Fibroblast of skin of left biceps (primary cell): ENCODE data around the gene SCD5.

ENCODE experiments used
- DNase-seq, 2 experiments: peaks; one replicate each; pipeline ENCODE4 v3.0.0-alpha.2; 2013; ENCODE audit warnings: low read depth in 2 of 2

The SCD5 gene

DNA sequence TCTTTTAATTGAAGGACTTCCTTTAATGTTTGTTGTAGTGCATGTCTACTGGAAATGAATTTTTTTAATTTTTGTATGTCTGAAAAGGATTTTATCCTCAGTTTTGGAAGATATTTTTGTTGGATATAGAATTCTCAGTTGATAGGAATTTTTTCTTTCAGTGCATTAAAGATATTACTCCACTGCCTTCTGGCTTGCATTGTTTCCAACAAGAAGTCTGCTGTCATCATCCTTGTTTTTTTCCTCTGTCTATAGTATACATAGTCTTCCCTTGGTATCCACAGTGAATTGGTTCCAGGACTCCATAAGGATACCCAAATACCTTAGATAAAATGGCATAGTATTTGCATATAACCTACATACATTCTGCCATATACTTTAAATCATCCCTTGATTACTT lies 33.5 kb downstream of the SCD5 start:
- no peak for DNase-seq

DNA sequence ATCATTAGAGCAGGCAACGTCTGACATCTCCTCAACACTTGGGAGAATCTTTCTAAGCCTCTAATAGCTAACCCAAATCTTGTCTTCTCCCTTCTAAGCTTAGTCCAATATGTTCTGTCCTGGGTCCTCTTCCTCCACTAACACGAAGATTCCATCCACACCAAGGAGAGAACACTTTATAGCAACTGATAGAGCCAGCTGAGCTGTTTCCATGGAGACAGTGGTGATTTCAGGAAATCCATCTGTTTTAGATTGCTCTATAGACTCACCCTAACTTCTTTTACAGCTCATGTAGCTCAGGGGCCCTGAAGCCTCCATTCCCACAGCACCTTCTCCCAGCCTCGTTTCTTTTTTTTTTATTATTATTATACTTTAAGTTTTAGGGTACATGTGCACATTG lies 37.4 kb downstream of the SCD5 start:
- peak in 1 of 2 experiments; percentile 35 for DNase-seq

DNA sequence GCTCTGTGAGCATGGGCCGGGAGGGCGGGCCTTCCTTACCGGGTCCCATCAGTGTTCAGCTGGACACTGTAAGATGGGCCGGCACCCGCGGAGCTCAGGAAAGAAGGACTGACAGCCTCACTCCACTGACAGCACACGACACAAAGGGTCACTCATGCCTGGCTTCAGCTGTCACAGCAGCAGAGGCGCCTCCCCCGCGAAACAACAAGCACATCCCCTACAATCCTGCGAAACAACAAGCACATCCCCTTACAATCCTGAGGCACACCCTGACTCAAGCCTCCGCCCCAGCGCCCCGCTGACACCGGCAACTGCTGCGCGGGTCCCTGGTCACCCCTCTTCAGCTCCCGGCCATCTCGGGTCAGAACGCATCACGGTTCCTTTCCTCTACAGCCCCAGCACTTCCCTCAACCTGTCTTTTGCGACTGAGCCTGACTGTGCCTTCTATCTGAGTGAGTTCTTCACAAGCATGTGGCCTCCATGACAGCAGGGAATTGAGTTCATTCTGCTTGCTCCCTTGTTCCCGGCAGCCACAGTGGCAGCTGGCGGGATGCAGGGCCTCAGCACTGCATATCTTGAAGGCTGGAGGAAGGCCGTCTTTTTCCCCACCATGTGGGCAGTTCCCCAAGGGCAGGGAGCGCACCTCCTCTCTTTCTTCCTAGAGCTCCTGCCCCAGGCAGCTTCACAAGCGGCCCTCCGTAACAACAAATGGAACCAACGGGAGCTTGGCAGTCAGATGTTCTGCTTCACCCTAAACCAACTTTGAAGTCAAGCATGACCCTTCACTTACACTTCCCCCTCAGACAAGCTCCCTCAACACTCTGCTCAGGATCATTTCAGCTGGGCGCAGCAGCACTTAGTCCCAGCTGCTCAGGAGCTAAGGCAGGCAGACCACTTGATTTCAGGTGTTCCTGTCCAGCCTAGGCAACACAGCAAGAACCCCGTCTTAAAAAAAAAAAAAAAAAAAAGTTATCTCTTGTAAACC lies 39.6 kb downstream of the SCD5 start:
- DNase-seq: no peak

DNA sequence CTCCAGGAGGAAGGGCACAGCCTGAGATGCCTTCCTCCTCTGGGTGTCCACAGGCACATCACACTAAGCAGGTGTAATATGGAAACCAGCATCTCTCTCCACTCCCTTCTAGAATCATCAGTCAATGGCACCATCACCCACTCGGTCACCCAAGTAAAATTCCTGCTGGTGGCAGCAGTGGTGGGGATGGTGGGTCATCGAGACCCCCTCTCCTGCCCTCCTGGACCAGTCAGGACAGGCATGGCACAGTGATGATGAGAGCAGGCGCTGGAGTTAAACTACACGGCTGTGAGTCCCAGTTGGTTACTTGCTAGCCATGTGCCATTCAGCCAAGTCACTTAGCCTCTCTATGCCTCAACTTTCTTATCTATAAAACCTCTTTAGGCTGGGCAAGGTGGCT lies 42.5 kb downstream of the SCD5 start:
- no peak for DNase-seq

DNA sequence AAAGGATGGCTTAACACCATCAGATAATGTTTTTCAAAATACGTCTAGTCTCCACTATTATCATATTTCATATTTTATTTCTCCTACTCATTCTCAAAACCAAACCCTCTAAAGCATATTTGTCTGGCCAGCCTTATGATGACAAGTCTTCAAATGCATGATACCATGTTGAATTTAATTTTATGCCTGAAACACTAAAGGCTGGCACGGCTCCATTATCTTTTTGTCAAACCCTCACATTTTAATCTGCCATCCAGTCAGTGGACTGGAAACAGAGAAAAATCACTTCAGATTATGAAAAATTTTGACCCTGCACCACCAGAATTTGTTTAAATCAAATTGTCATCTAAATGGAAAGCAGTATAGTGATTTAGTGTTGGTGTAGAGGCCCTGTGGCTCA lies 42.9 kb downstream of the SCD5 start:
- no peak for DNase-seq

DNA sequence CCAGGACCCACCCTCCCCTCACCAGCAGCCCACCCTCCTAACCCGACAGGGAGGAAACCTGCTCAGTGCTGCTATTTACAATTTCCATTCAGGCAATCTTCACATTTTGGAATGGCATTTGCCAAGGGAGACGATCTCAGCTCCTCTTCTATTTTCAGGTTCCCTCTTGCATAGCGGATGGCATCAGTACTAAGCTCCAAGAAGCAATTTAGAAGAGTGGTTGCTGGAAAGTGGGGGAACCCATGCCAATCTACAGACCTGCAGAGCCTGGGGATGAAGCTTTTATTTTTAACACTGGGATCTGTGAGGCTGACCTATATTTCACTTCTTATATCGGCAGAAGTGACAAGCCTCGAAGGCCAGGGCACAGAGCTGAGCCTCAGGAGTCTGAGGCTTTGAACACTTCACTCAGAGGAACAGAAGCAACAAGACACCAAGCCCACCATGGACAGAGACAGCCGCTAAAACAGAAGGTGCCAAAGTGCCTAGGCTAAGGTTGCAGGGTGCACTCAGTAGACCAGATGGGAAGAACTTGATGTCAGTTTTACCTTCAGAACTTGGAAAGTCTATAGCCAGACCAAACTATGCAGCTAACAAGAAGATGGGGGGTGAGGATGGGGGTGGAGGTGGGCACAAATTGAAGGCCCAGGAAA lies 44.0 kb downstream of the SCD5 start:
- no peak for DNase-seq

DNA sequence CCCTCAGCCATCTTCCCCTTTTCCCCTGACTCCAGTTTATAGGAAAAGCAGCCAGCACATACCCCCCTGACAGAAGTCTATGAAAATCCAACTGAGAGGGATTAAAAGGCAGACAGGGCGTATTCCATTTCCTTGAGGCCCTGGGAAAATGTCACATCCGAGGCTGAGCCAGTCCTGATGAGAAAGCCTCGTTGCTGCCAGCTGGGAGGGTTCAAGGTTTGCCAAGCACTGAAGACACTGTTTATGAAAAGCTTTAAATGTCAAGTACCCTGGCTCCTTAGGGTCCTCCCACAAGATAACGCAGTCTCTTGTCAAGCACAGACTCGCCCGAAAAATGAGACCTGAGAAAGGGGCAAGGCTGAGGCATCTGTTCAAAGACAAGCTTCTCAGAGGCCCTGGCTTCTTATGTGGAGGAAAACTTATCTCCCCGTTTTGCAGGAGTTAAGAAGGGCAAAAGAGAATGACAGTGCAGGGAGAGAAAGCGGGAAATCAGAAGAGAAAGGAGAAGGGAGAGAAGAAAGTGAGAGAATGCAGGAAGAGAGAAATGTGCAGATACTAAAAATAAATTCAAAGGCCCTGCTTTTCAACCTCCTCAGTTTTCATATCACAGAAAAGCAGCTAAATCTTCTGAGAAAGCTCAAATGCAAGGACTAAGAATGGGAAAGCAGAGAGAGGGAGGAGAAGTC lies 44.7 kb downstream of the SCD5 start:
- DNase-seq: no peak

DNA sequence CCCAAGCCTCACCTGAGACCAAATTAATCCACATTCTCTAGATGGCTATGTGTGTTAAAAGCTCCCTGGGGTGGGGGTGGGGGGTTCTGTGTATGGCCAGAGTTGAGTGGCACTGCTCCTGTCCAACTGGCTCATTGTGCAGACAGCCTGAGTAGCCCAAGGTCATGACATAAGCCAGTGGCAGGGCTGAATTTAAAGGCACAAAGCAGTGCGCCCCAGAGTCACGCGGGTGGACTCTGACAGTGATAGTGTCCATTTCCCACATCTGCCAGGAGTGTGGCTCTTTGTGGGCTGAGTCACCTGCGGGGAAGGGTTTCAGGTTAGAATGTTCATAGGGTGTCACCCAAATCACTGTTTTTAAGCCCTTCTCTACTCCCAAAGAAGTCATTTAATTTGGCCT lies 45.4 kb downstream of the SCD5 start:
- DNase-seq: no peak

DNA sequence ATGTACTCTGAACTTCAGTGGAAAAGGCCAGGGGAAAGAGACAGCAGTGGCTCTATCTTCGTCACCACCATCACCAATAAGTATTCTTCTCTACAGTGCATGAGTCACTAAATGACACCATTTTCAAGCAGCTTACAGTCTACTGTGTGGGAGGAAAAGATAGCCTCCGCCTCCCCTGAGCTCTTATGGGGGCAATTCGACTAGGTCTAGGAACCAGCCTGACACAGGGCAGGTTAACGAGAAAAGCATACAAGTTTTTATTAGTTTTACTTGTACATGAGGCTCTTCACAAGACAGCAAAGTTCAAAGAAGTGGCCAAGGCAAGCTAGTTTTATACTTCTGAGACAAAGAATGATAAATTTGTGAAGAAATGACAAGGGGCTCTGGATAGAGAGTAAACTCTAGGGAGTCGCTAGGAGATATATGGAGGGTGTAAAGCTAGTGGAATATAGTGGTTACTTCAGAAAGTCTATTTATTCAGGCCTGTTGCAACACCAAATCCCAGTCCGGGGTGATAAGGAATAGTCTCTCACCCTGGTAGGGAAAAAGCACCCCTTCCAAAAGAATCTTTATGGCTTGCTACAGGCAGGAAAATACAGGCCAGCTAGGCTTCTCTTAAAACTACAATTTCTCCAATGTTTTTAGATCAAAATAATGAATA lies 49.7 kb downstream of the SCD5 start:
- DNase-seq: no peak

DNA sequence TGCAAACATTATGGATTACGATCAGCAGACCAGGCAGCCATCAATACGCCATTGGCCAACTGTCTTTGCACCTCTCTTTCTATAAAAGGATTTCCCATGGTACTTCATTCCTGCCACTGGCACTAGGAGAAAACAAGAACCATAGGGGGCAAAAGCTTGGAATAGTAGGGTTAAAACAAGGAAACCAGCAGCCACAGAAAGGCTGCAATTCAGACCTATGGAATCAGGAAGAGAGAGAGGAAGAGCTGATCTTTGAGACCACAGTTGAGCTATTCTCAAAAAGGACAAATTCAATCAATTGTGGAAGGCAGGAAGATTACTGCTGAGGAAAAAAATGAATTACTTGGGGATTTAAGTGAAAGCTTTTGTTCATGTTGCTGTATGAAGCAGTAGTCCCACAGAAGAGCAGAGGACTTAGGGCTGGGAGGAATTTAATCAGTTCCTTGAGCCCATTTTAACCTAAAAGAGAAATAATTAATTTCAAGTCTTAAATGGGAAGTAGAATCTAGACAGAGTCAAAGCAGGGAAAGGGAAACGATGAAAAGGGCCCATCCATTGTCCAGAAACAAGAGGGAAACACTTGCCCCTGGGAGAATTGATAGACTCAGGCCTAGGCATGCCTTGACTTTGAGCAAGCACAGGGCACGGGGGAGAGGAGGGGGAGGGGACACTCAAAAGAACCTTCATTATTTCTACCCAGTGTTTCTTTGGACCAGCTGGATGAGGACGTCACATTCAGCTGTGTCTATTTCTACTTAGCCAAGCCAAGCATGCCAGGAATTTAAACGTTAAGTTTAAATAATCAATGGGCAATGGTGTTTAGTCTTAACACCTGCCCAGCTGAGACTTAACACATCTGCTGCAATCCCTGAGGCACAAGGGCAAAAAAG lies 50.7 kb downstream of the SCD5 start:
- DNase-seq: no peak

DNA sequence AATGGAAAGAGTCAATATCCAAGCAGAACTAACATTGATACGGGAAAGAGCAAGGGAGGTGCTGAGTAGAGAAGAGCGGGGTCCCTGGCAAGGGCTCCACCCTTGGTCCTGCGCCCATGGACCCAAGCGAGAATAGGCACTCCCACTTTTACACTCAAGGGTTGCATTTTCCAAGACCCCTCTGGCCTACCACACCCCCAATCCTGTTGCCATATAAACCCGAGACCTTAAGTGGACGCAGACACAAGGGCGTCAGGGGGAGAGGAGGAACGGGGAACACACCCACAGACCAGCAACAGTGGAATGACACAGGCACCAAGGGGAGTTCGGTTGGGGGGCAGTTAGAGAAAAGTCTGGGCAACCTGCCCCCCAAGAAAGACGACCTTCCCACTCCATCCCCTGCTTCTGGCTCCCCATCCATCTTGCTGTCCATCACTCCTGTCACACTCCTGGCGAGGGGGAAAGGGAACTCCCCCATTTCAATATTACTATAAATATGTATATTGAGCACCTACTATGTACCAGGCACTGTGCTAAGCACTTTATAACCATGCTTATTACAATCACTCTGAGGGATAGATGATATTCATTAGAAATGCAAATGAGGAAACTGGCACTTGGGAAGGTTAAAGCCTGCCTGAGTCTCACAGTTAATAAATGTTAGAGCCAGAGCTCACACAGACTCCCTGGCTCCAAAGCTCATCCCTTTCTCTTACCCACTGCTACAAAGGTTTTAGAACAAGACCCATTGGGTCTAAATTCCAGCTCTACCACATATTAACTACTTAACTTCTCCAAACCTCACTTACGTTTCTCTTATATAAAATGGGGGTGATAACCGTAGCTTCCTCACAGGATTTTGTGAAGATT lies 51.7 kb downstream of the SCD5 start:
- DNase-seq: no peak

DNA sequence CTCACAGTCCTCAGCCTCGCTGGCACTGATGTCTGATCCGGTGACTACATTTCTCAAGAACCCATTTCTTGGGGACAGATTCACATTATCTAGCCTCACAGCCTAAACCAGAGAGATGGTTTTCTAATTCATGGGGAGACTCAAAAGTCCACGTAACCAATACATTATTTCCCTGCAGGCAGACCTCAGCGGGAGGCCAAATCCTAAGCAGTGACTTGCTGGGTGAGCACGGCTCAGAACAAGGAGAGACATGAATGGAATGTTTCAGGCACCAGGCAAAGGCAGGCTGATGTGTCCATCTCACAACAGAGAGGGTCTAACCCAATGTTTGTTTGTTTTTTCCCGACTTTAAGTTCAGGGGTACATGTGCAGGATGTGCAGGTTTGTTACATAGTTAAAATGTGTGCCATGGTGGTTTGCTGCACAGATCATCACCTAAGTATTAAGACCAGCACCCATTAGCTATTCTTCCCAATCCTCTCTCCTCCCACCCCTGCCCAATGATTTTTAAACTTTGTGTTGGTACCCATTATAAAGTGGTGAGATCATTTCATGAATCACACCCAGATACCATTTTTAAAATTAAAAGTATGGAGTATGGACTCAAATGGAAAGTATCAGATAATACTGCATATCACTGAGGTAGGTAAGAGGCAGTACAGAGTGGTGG lies 53.3 kb downstream of the SCD5 start:
- peak; percentile 43 to 50 for DNase-seq

DNA sequence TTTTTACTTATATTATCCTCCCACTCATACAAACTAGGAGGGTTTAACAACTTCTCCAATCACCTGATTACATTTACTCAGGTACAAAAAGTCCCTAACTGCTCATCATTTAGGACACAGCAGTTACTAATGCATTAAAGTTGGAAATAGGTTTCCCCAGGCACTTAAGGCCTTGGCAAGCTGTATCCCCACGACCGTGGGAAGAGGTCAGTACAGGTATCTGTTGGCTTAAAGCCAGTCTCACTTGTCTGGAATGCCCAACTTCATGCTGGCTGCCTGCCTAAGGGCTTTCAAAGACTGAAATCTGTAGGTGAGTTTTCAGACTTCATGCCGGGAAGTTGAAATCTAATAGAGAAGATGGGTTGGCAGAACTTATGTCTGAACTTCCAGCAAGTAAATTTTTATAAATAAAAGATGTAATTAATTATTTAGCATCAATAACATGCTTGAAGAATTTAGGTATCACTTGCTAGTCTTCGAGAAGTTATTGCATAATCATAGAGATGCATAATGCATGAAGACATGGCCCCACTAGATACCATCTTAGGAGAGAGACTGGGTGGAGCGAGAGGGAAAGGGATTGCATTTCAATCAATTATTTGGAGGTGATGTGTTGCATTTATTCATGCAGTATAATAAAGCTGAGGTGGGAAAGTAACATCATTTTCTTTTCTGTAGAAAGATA lies 54.2 kb downstream of the SCD5 start:
- no peak for DNase-seq

DNA sequence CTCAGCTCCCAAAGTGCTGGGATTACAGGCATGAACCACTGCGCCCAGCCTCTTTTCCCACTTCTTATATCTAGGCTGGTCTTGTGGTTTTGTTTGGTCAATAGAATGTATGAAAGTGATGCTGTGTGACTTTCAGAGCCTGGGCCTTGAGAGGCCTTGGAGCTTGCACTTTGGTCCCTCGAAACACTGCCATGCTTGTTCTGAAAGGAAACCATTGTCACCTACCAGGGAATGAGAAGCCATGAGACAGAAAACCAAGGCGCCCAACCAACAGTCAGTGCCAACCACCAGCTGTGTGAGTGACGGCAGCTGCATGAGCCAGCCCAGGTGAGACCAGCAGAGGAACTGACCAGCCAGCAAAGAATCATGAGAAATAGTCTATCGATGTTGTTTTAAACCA lies 57.4 kb downstream of the SCD5 start:
- no peak for DNase-seq

DNA sequence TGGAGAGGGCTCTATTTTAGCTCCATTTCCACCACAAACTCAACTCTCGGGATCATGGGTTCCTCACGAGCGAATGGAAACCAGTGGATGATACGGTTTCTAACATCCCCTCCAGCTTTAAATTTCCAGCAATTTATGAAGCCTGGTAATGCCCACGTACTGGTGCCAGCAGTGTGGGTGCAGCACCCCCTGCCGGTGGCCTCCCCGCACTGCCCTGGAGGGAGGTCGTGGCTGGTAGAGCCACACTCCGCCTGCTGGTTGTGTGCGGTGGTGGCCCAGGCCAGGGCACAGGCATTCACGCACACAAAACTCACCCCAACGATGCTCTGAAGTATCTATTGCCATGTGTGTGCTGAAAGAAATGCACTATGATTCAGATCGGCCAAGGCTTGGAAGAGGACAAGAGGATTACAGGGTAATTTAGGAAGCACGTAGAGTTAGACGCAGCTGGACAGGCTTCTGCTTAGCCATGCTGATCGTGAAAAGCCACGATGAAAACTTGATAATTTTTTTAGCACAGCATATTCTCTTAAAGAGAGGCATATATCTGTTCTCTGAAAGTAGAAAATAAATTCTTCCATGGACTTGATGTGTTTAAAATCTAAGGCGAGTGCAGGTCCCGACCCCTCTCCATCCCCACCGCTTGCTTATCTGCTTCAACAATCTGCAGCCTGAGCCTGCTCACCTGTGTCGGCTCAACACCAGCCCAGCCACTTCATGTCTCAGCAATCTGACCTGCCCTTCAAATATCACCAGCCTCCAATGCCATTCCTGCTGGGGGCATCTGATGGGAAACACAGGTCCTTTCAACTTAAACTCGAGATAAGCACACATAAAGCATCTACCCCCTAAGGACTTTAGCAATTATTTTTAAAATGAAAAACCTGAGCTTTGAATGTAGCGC lies 59.1 kb downstream of the SCD5 start:
- no peak for DNase-seq

DNA sequence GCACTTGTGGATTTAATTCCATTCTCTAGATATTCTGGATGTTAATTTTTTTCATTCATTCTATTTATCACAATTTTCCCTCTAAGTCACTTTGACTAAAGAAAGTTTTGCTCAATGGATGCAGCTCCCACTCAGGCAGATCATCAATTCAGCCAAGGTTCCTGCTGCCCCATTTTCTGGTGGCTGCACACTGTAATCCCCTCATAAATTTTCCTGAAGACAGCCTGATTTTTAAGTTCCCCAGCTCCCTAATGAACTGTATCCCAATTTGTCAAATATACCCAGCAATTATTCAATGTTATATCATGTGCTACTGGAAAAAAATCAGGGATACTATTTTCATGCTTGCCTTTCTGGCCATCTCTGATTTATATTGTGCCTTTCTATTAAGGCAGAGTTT lies 61.2 kb downstream of the SCD5 start:
- DNase-seq: no peak

DNA sequence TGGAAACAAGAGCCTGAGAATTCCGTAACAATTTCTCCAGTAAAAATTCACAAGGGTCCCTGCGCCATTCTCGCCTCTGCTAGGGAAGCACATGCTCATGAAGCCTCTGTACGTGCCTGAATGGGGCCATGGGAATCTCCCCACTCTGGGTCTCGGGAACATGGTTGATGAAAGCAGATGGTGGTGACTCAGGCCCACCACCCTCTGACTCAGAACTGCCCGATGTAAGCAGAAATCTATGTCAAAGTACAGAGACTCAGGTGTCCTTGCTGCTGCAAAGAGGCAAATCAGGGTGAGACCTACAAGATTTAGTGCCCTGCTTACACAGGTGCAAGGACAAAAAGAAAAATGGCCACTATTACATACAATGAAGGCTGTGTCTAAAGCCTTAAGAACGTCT lies 65.0 kb downstream of the SCD5 start:
- no peak for DNase-seq

DNA sequence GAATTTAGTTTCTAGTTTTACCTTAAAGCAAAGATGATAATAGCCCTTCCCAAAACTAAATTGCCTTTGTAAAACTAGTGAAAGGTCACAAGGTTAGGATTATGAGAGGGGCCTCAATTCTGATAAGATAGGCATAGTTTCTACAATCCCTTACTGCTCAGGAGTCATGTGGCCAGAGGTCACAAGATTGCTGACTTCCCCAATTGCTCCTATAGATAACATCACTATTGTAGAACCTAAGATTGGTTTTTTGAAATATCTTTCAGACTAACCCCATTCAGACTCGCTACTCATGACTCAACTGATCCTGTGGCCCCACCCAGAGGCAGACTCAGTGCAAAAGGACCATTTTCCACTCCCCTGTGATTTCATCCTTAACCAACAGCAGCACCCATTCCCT lies 70.3 kb downstream of the SCD5 start:
- no peak for DNase-seq
